GM21529 (cell line): ENCODE measurements around the gene AK1.

Experiments used
- ATAC-seq: cut with Tn5 transposase; IDR thresholded peaks from one replicate; pipeline ENCODE4 v1.9.1; 2021; ENCODE audit not compliant: unreplicated experiment

AK1 gene

GRCh38 chr9:127825319-127826051, 52.0 kb downstream of the AK1 start:
- no peak for ATAC-seq

GRCh38 chr9:127822108-127822507, 55.4 kb downstream of the AK1 start:
- ATAC-seq: no peak

- no peak for ATAC-seq
These were observed 58.9 kb downstream of the AK1 start for GRCh38 chr9:127818574-127818973.

DNA sequence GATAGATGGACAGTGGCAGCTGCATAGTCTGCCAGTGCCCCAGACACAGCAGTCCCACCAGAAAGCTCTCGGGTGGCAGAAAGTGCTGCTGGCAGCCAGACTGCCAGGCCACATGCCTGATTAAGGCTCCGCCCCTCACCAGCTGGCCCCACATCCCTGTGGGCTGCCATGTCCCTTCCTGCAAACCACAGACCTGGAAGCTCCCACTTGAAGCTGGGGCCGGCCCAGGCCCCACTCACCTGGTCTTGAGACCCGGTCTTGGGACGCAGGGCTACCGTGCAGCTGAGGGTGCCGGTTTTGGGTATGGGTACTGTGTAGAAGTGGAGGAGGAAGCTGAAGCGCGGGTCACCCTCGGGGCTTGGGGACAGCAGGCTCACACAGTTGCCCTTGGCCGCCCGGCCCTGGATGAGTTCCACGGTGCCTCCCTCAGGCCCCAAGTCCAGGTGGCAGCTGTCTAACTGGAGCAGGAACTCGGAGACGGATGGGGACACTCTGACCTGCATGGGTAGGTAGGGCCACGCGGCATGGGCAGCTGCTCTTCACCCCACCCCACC, 59.5 kb downstream of the AK1 start:
- ATAC-seq: no peak

GRCh38 chr9:127816728-127817127, 60.7 kb downstream of the AK1 start:
- ATAC-seq: no peak
